Activated T-helper 2 cell treated with anti-CD3 and anti-CD28 coated beads, Interferon-gamma antibody, Interleukin-2, Interleukin-4, amounts not matched to agents 10 μg/mL and 5 μg/mL and 100 μg/mL, durations not matched to agents 14 hours and 24 hours and 36 hours (primary cell): ENCODE results near the gene PIP5K1B. TPM values are rescaled to one million over a fixed set of nuclear protein-coding genes. Genes with fewer than 3 reads are reported as not detected.

ENCODE experiments used
- DNase-seq: peaks from one replicate; pipeline ENCODE4 v3.0.0; 2021; ENCODE audit warnings: low spot score
- H3K27ac Mint-ChIP-seq: one replicate; pipeline ENCODE4 v1.8.0; 2021; ENCODE audit warnings: mixed read lengths
- H3K27me3 Mint-ChIP-seq: one replicate; pipeline ENCODE4 v1.8.0; 2021; ENCODE audit warnings: low read depth, mixed read lengths
- H3K36me3 Mint-ChIP-seq: one replicate; pipeline ENCODE4 v1.8.0; 2021; ENCODE audit warnings: low read depth, mixed read lengths
- H3K4me1 Mint-ChIP-seq: one replicate; pipeline ENCODE4 v1.8.0; 2021; ENCODE audit warnings: low read depth, mixed read lengths
- H3K4me3 Mint-ChIP-seq: one replicate; pipeline ENCODE4 v1.8.0; 2021; ENCODE audit warnings: low read depth, mild to moderate bottlenecking, moderate library complexity, mixed read lengths
- H3K9me3 Mint-ChIP-seq: one replicate; pipeline ENCODE4 v1.8.0; 2021; ENCODE audit warnings: mixed read lengths
- intact Hi-C: fragments of 100-400 bp; cut with micrococcal nuclease; formaldehyde crosslinking; loops from one replicate; pipeline ENCODE4 v1.15.1; 2023
- total RNA-seq: library from RNA; stranded (reverse); gene quantifications from 2 replicates; pipeline ENCODE4 v1.2.3, GENCODE V29; 2022

Gene PIP5K1B
- total RNA-seq, 1 donor from 2014 or later, result 76.2 TPM

DNA sequence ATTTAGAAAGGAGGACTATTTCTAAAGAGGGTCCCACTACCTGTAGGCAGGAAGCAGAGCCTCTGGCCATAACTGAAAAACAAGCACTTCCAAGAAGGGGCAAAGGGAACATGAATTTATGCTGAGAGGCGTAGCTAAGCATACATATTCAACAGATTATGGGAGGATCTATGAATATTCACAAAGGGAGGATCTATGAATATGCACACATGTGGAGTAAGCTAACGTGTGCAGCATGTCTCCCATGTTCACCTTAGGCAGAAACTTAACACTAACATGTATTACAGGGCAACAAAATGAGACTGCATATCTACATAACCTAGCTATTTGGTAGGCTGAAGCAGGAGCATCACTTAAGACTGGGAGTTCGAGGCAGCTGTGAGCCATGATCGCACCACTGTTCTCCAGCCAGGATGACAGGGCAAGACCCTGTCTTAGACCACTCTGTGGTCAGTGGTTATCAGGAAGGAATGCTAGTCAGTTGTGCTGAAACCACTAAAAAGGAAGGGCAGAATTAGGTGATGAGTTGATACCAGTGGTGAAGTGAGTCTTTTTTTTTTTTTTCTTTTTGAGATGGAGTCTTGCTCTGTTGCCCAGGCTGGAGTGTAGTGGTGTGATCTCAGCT, 351.3 kb downstream of the PIP5K1B start:
- Mint-ChIP-seq H3K4me3 (no peak overlapping the region), H3K27me3 (no peaks in the 10 kb centered on the region), H3K36me3 (peaks cover 59% of the 10 kb centered on the region), H3K27ac (peak overlapping the region; percentile 53), H3K9me3 (no peaks in the 10 kb centered on the region), H3K4me1 (peaks cover 18% of the 10 kb centered on the region)
- no peak for DNase-seq
- intact Hi-C loops, result no loop called here

DNA sequence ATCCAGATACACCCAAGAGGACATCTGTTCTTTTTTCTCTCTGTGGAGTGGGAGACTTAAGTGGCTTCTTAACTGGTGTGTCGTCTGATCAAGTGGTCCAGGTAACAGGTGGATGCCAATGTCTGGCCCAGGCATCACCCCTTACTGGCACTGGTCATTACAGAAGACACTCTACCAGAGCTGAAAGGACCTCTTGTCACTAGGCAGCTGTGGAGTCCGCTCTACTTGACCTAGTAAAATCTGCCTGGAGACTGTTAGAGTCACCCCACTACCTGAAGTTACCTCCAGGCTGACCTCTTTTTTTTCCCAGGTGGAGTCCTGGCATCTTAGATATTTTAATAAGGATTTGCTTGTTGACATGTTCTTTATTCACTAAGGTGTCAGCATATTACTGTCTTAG, 353.1 kb downstream of the PIP5K1B start:
- Mint-ChIP-seq H3K4me1 (peaks cover 18% of the 10 kb centered on the region), H3K36me3 (peaks cover 56% of the 10 kb centered on the region), H3K9me3 (no peaks in the 10 kb centered on the region), H3K27me3 (no peaks in the 10 kb centered on the region), H3K27ac (no peak overlapping the region), H3K4me3 (no peak overlapping the region)
- no peak for DNase-seq
- intact Hi-C loops, result no loop called here

Other genes with a start within 250 kb of the PIP5K1B start
- gene TMEM252, start 164.4 kb upstream of the PIP5K1B start, total RNA-seq, result not detected in 2 replicates